MCF 10A (cell line): ENCODE results near the gene AKAP8. TPM values are rescaled to one million over a fixed set of nuclear protein-coding genes. Genes with fewer than 3 reads are reported as not detected.

Experiments
- Bru-seq: library from RNA; stranded (reverse); fragments of 400-500 nt; gene quantifications from one replicate; lab custom pipeline; 2021; lab: Mats Ljungman, UMichigan
- BruChase-seq, 2 experiments: library from RNA; stranded (reverse); fragments of 400-500 nt; gene quantifications; one replicate each; lab custom pipeline; 2021; lab: Mats Ljungman, UMichigan
- BruUV-seq: library from RNA; stranded (reverse); fragments of 400-500 nt; replicated peaks from 2 replicates; lab custom pipeline; 2021; lab: Mats Ljungman, UMichigan
- CTCF ChIA-PET: fragments of 300-600 bp; sonication (Branson Sonifier 250); formaldehyde crosslinking; extraction: SDS; loops from one replicate; lab custom pipeline; 2021; ENCODE audit warnings: antibody characterized with exemption, inconsistent platforms; lab: Yijun Ruan, JAX
- POLR2A ChIA-PET: fragments of 300-600, 350-650 bp; sonication (Branson Sonifier 250); formaldehyde crosslinking; extraction: SDS; loops from one replicate; lab custom pipeline; 2020; ENCODE audit warnings: antibody characterized with exemption, inconsistent platforms; lab: Yijun Ruan, JAX
- DNase-seq: peaks from one replicate; pipeline ENCODE4 v3.0.0-alpha.2; 2018; ENCODE audit not compliant: unreplicated experiment
- H3K27ac Mint-ChIP-seq: one replicate; pipeline ENCODE4 v1.8.0; 2022; ENCODE audit warnings: mild to moderate bottlenecking, low read depth, mixed read lengths; ENCODE audit not compliant: unreplicated experiment
- H3K27me3 Mint-ChIP-seq: one replicate; pipeline ENCODE4 v1.8.0; 2022; ENCODE audit warnings: mixed read lengths; ENCODE audit not compliant: insufficient read depth, unreplicated experiment
- H3K36me3 Mint-ChIP-seq: one replicate; pipeline ENCODE4 v1.8.0; 2022; ENCODE audit warnings: mild to moderate bottlenecking, moderate library complexity, mixed read lengths; ENCODE audit not compliant: insufficient read depth, unreplicated experiment
- H3K4me1 Mint-ChIP-seq: one replicate; pipeline ENCODE4 v1.8.0; 2022; ENCODE audit warnings: mixed read lengths; ENCODE audit not compliant: insufficient read depth, unreplicated experiment
- H3K4me3 Mint-ChIP-seq: one replicate; pipeline ENCODE4 v1.8.0; 2022; ENCODE audit warnings: mild to moderate bottlenecking, moderate library complexity, mixed read lengths; ENCODE audit not compliant: unreplicated experiment
- H3K9me3 Mint-ChIP-seq: one replicate; pipeline ENCODE4 v1.8.0; 2022; ENCODE audit warnings: mixed read lengths; ENCODE audit not compliant: unreplicated experiment
- CTCF ChIP-seq: fragments of 200-600 bp; IDR thresholded peaks from one replicate; pipeline ENCODE4 v1.8.0; 2022; ENCODE audit warnings: antibody characterized with exemption, mild to moderate bottlenecking; ENCODE audit not compliant: unreplicated experiment
- intact Hi-C: fragments of 100-400 bp; cut with micrococcal nuclease; formaldehyde crosslinking; loops from 2 replicates; pipeline ENCODE4 v1.14.1; 2022
- long read RNA-seq: library from polyadenylated mRNA; stranded (forward); transcript quantifications from one replicate; pipeline ENCODE4 v2.0.0, GENCODE V29; 2022
- total RNA-seq: library from RNA; stranded (reverse); gene quantifications from 2 replicates; pipeline ENCODE4 v1.2.3, GENCODE V29; 2022

AKAP8 gene
- total RNA-seq (31.1 and 37.8 TPM in 2 replicates), Bru-seq, nascent RNA (percentile 70 among the genes with signal in this experiment), BruChase-seq, experiment 1, labeled RNA remaining after a 6-hour chase (percentile 76 among the genes with signal in this experiment), BruChase-seq, experiment 2, labeled RNA remaining after a 2-hour chase (percentile 78 among the genes with signal in this experiment)
- long read RNA-seq, transcript AKAP8-201 (14 exons, 3,670 nt), result major isoform, 44 of 95 reads
- long read RNA-seq, partial matches to known transcripts, result 3 of 95 reads
- long read RNA-seq, other reads (novel, unspliced or antisense), result 46 of 95 reads

- intact Hi-C loops, result loop anchor here (2.0 to 5.0 kb wide), 2 partner anchors 39 to 202 kb away; partner anchors contain the start of gene AKAP8L
- Mint-ChIP-seq H3K27me3 (no peaks in the 10 kb centered on the region), H3K27ac (peak within 1 kb of the TSS; percentile 94), H3K36me3 (peaks cover 69% of the 10 kb centered on the region), H3K4me3 (peak within 1 kb of the TSS; percentile 97), H3K4me1 (peaks cover 21% of the 10 kb centered on the region), H3K9me3 (no peaks in the 10 kb centered on the region)
- CTCF ChIA-PET, result interaction anchor here (0.5 to 1.8 kb wide), 12 partner anchors 34 to 1054 kb away, joined by 3 to 5 read pairs (median 4); partner anchors contain the start of genes AKAP8L and FAM32A
- no peak for TF ChIP-seq CTCF
- TSS peak; percentile 39 for BruUV-seq
- POLR2A ChIA-PET, result interaction anchor here (0.6 to 5.4 kb wide), 36 partner anchors 8 to 1835 kb away, joined by 3 to 108 read pairs (median 4); partner anchors contain the start of genes AKAP8L, BRD4 and USE1
- peak; percentile 99 for DNase-seq
These were observed at the start of gene AKAP8 for GRCh38 chr19:15379083-15379998. Gene AKAP8 (minus strand): TSS chr19:15379787. CDS start chr19:15379731, 56 bp downstream.

GRCh38 chr19:15427991-15428471, 48.4 kb upstream of the AKAP8 start:
- Mint-ChIP-seq H3K4me1 (peaks cover 14% of the 10 kb centered on the region), H3K4me3 (no peak overlapping the region), H3K27me3 (no peaks in the 10 kb centered on the region), H3K9me3 (no peaks in the 10 kb centered on the region), H3K36me3 (peaks cover 41% of the 10 kb centered on the region), H3K27ac (no peak overlapping the region)
- DNase-seq, result no peak
- intact Hi-C loops, result no loop called here
- no peak for TF ChIP-seq CTCF
- ChIA-PET CTCF (interaction anchor here (0.6 to 3.1 kb wide), 2 partner anchors 9 to 53 kb away, joined by 3 to 13 read pairs; partner anchors contain the start of gene AKAP8L), POLR2A (interaction anchor here (0.7 to 5.8 kb wide), 2 partner anchors 9 to 11 kb away, joined by 3 to 80 read pairs; partner anchors contain the start of gene AKAP8L)
- BruUV-seq, result no TSS peak

- POLR2A ChIA-PET, result no interaction called here
- peaks cover 14% of the 10 kb centered on the region for H3K4me1 Mint-ChIP-seq
- no peak overlapping the region for H3K4me3 Mint-ChIP-seq
- no peaks in the 10 kb centered on the region for H3K27me3 Mint-ChIP-seq
- TF ChIP-seq CTCF, result no peak
- no TSS peak for BruUV-seq
- peaks cover 48% of the 10 kb centered on the region for H3K36me3 Mint-ChIP-seq
- intact Hi-C loops, result no loop called here
- no peak for DNase-seq
- no peak overlapping the region for H3K27ac Mint-ChIP-seq
- CTCF ChIA-PET, result no interaction called here
- H3K9me3 Mint-ChIP-seq, result no peaks in the 10 kb centered on the region
These were observed 47.7 kb upstream of the AKAP8 start for GRCh38 chr19:15427350-15427700.
